Tibial nerve (tissue), 4 donors: ENCODE measurements around the gene MRPL34. TPM values are rescaled to one million over a fixed set of nuclear protein-coding genes. Genes with fewer than 3 reads are reported as not detected.

Experiments used
- DNase-seq, 2 donors: peaks; one replicate each; pipeline ENCODE4 v3.0.0-alpha.2; 2019; ENCODE audit warnings: low spot score in 2 of 2
- H3K27ac ChIP-seq, 4 donors: fragments of 200-600 bp; sonication (generic) in 3 of 4; one replicate each; pipeline ENCODE4 v1.5.1; 2017 to 2019; ENCODE audit warnings: mild to moderate bottlenecking in 1 of 4
- H3K27me3 ChIP-seq, 2 donors: fragments of 200-600 bp; sonication (generic) in 1 of 2; one replicate each; pipeline versions ENCODE4 v1.5.1 to v1.6.0; 2017 to 2019
- H3K36me3 ChIP-seq, 3 donors: fragments of 200-600 bp; sonication (generic); one replicate each; pipeline ENCODE4 v1.5.1; 2018 to 2019
- H3K4me1 ChIP-seq, 4 donors: fragments of 200-600 bp; sonication (generic) in 3 of 4; one replicate each; pipeline ENCODE4 v1.5.1; 2017 to 2019
- H3K4me3 ChIP-seq, 4 donors: fragments of 200-600 bp; sonication (generic) in 3 of 4; one replicate each; pipeline ENCODE4 v1.5.1; 2017 to 2019; ENCODE audit warnings: mild to moderate bottlenecking in 1 of 4, moderate library complexity in 1 of 4
- H3K9me3 ChIP-seq, 4 donors: fragments of 200-600 bp; sonication (generic) in 3 of 4; one replicate each; pipeline ENCODE4 v1.5.1; 2017 to 2019
- EP300 ChIP-seq, 2 donors: sonication (generic); formaldehyde crosslinking; IDR thresholded peaks; one replicate each; pipeline ENCODE4 v1.6.1; 2017; ENCODE audit warnings: antibody characterized with exemption in 2 of 2, mild to moderate bottlenecking in 1 of 2
- POLR2A ChIP-seq, 2 donors: fragments of 450-650 bp; IDR thresholded peaks; one replicate each; pipeline ENCODE4 v1.6.1; 2017; ENCODE audit warnings: antibody characterized with exemption in 2 of 2, mild to moderate bottlenecking in 2 of 2, moderate library complexity in 2 of 2
- WGBS, 2 donors: methylation state at CpG; one replicate each; pipeline ENCODE4 v1.1.5; 2018; 5-methylcytosine and 5-hydroxymethylcytosine counted together
- total RNA-seq, 4 donors: library from RNA; depleted of rRNA; stranded (reverse); fragments of >200 nt; gene quantifications; one replicate each; pipeline ENCODE4 v1.1.0, GENCODE V29; 2016
- TF ChIP-seq, protein P1 (sequence below), 5 experiments: fragments of 200-600 bp in 3 of 5; fragments of 450-650 bp in 2 of 5; sonication (generic) in 3 of 5; IDR thresholded peaks; one replicate each; pipeline ENCODE4 v1.5.1; 2016 to 2019; ENCODE audit warnings: antibody characterized with exemption in 5 of 5, mild to moderate bottlenecking in 3 of 5, moderate library complexity in 2 of 5

Gene MRPL34
- total RNA-seq, 4 donors from 2014 or later: 143 to 187 (median 175) TPM

DNA sequence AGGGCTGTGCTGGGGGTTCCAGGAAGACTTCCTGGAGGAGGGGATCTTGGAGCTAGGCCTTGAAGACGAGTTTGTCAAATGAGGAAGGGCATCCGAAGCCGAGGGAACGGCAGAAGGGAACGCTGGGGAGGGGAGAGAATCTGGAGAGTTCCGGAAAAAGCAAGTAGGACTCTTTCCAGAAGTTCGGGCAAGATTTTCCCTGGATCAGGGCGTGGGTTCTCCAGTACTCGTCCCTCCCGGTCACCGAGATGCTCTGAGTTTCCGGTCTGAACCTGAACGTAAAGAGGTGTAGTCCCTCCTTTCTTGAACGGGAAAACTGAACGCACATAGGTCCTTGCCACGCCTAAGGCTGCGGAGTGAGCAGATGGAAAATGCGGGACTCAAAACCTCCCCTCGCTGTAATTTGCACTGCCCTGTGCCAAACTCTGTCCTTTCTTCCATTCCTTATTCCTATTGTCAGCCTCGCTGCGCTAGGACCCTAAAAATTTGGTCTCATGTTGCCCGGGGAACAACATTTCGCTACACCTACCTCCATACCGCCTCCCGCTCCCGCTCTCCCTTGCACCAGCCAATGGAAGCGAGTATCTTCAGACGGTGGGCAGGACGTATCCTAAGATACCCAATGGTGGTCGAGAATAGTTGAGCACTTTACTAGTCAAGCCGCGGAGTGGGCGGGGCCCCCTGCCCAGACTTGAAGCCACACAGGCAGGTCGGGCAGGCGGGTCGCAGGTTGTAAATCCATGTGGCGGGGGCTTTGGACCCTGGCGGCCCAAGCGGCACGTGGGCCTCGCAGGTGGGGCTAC, 31.4 kb downstream of the MRPL34 start, which contains the start of gene GTPBP3:
Gene GTPBP3, plus strand, starts transcription at position 682 of the 803 bp plus-strand sequence. Its CDS starts 59 bp downstream, at position 741.
- TF ChIP-seq, protein P1, sequence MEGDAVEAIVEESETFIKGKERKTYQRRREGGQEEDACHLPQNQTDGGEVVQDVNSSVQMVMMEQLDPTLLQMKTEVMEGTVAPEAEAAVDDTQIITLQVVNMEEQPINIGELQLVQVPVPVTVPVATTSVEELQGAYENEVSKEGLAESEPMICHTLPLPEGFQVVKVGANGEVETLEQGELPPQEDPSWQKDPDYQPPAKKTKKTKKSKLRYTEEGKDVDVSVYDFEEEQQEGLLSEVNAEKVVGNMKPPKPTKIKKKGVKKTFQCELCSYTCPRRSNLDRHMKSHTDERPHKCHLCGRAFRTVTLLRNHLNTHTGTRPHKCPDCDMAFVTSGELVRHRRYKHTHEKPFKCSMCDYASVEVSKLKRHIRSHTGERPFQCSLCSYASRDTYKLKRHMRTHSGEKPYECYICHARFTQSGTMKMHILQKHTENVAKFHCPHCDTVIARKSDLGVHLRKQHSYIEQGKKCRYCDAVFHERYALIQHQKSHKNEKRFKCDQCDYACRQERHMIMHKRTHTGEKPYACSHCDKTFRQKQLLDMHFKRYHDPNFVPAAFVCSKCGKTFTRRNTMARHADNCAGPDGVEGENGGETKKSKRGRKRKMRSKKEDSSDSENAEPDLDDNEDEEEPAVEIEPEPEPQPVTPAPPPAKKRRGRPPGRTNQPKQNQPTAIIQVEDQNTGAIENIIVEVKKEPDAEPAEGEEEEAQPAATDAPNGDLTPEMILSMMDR (IDR thresholded peaks at IDR 0.05): peak in 1 of 5 experiments; percentile 27
- TF ChIP-seq POLR2A (IDR thresholded peaks at IDR 0.05): peak in 1 of 2 donors; percentile 46
- TF ChIP-seq EP300 (IDR thresholded peaks at IDR 0.05): peak in 1 of 2 donors; percentile 85
- Histone ChIP-seq H3K27me3 (no peaks in the 10 kb centered on the region), H3K36me3 (peaks cover 0 to 31% (median 0%) of the 10 kb centered on the region in 3 donors), H3K27ac (peak within 1 kb of the TSS; percentile 86 to 94 (median 88)), H3K4me1 (peaks cover 0 to 65% (median 24%) of the 10 kb centered on the region in 4 donors), H3K9me3 (no peaks in the 10 kb centered on the region), H3K4me3 (peak within 1 kb of the TSS; percentile 58 to 76 (median 62))
- peak; percentile 97 to 98 for DNase-seq
- 0 to 1% methylated on average over 37 to 41 of the region's 41 CpGs for WGBS, 2 donors

DNA sequence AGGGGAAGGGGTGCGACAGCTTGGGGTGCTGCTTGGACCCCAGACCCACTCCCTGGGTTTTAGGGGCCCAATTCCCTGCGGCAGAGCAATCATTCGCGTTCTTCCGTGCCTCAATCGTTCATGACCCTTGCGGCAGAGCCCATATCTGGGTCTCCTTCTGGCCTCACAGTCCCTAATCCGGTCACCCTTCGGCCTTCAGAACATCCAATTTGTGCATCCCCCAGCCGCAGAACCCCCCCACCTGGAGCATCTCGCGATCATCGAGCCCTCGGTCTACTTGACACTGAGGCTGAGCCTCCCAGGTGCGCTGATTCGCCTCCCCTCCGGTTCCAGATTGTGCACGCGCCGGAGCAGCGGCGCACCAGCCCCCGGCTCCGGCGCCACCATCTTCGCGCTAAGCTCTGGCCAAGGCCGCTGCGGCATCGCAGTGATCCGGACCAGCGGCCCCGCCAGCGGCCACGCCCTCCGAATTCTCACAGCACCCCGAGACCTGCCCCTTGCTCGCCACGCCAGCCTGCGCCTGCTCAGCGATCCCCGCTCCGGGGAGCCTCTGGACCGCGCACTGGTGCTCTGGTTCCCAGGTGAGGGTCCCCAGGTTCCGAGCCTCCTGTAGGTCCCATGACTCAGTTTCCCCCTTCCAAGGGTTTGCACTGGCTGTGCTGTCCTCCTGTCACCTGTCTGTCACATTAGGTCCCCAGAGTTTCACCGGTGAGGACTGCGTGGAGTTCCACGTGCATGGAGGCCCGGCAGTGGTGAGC, 32.2 kb downstream of the MRPL34 start:
- TF ChIP-seq, protein P1 (IDR thresholded peaks at IDR 0.05): no peak
- TF ChIP-seq EP300 (IDR thresholded peaks at IDR 0.05): no peak
- Histone ChIP-seq H3K27me3 (no peaks in the 10 kb centered on the region), H3K36me3 (peaks cover 0 to 32% (median 0%) of the 10 kb centered on the region in 3 donors), H3K4me1 (peaks cover 0 to 61% (median 24%) of the 10 kb centered on the region in 4 donors), H3K9me3 (no peaks in the 10 kb centered on the region), H3K4me3 (peak overlapping the region; percentile 58 to 76 (median 62)), H3K27ac (peak overlapping the region in 3 of 4 donors; percentile 50 to 94 (median 91))
- DNase-seq: no peak
- WGBS, 2 donors: 0 to 13% methylated on average over 28 to 34 of the region's 50 CpGs

DNA sequence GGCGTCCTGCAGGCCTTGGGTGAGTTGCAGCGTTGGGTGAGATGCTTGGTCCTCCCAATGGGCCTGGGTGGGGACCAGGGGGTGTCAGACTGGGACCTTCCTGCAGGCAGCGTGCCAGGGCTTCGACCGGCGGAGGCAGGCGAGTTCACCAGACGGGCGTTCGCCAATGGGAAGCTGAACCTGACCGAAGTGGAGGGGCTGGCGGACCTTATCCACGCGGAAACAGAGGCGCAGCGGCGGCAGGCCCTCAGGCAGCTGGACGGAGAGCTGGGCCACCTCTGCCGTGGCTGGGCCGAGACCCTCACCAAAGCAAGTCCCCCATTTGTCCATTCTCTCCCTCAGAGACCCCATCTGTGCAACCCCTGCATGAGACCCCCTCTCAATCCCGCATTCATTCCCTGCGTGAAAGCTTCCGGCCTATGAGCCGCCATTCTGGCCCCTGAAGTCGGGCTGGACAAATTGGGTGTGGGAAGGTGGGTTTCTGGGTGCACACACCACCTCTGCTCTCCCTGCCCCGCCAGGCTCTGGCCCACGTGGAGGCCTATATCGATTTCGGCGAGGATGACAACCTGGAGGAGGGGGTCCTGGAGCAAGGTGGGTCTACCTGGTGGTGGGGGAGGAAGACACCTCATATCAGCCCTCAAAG, 32.9 kb downstream of the MRPL34 start:
- TF ChIP-seq POLR2A (IDR thresholded peaks at IDR 0.05) (no peak), EP300 (IDR thresholded peaks at IDR 0.05) (no peak)
- TF ChIP-seq, protein P1 (IDR thresholded peaks at IDR 0.05): no peak
- H3K27ac ChIP-seq: no peak overlapping the region
- peaks cover 0 to 54% (median 23%) of the 10 kb centered on the region in 4 donors for H3K4me1 ChIP-seq
- peaks cover 0 to 32% (median 0%) of the 10 kb centered on the region in 3 donors for H3K36me3 ChIP-seq
- DNase-seq: no peak
- peak overlapping the region in 3 of 4 donors; percentile 58 to 76 (median 60) for H3K4me3 ChIP-seq
- H3K27me3 ChIP-seq: no peaks in the 10 kb centered on the region
- WGBS, 2 donors: 87 to 90% methylated on average over 20 to 29 of the region's 30 CpGs
- H3K9me3 ChIP-seq: no peaks in the 10 kb centered on the region

DNA sequence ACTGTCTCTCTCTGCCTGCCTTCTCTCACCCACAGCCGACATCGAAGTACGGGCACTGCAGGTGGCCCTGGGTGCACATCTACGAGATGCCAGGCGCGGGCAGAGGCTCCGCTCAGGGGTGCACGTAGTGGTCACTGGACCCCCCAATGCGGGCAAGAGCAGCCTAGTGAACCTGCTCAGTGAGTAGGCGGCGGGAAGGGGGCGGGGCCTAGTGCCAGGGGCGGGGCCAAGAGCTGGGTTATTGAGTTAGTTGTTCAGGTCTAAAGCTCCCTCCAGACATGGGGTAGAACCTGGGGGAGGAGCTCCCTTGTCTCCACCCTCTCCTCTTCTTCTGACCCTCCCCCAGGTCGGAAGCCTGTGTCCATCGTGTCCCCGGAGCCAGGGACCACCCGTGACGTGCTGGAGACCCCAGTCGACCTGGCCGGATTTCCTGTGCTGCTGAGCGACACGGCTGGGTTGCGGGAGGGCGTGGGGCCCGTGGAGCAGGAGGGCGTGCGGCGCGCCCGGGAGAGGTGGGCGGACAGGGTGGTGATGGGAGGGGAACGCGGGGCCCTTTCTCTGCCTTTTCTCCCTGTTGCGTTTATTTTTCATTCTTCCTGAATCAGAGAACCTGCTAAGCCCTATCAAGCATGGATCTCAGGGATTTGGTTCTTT, 33.5 kb downstream of the MRPL34 start:
- no peaks in the 10 kb centered on the region for H3K9me3 ChIP-seq
- H3K4me1 ChIP-seq: peaks cover 0 to 48% (median 16%) of the 10 kb centered on the region in 4 donors
- TF ChIP-seq POLR2A (IDR thresholded peaks at IDR 0.05) (no peak), EP300 (IDR thresholded peaks at IDR 0.05) (no peak)
- TF ChIP-seq, protein P1 (IDR thresholded peaks at IDR 0.05): no peak
- no peak for DNase-seq
- H3K27me3 ChIP-seq: no peaks in the 10 kb centered on the region
- H3K36me3 ChIP-seq: peaks cover 0 to 38% (median 0%) of the 10 kb centered on the region in 3 donors
- H3K27ac ChIP-seq: no peak overlapping the region
- WGBS, 2 donors: 89% methylated on average over 28 to 34 of the region's 34 CpGs
- no peak overlapping the region for H3K4me3 ChIP-seq
